RWPE1 (cell line): ENCODE measurements around the gene GNGT2.

Experiments used
- CTCF ChIA-PET: fragments of 350-600 bp; sonication (Branson Sonifier 250); formaldehyde crosslinking; extraction: SDS; loops from one replicate; lab custom pipeline; 2021; lab: Yijun Ruan, JAX
- POLR2A ChIA-PET: fragments of 400-600 bp; formaldehyde crosslinking; extraction: SDS; loops from one replicate; lab custom pipeline; 2020; ENCODE audit warnings: antibody characterized with exemption; ENCODE audit not compliant: low non-redundant PET; lab: Yijun Ruan, JAX
- DNase-seq: peaks from one replicate; pipeline ENCODE4 v3.0.0; 2012; ENCODE audit warnings: low spot score
- H3K27ac ChIP-seq: fragments of 450-650 bp; 2 replicates; pipeline ENCODE4 v1.5.1; 2017
- CTCF ChIP-seq: fragments of 450-650 bp; conservative IDR thresholded peaks from 2 replicates; pipeline ENCODE4 v1.5.1; 2017; ENCODE audit warnings: low read depth, mild to moderate bottlenecking

GNGT2 gene

GRCh38 chr17:49168706-49169105 lies 41.7 kb downstream of the GNGT2 start:
- no peak for TF ChIP-seq CTCF
- POLR2A ChIA-PET, result no interaction called here
- CTCF ChIA-PET, result interaction anchor here (0.5 to 1.2 kb wide), 4 partner anchors 11 to 208 kb away, joined by 3 to 4 read pairs (median 3); no protein-coding TSS in a partner anchor
- no peak overlapping the region for H3K27ac ChIP-seq
- DNase-seq, result no peak

- CTCF ChIA-PET, result interaction anchor here (0.6 kb wide), 1 partner anchor 190 kb away, joined by 3 read pairs; no protein-coding TSS in a partner anchor
- TF ChIP-seq CTCF, result no peak
- POLR2A ChIA-PET, result no interaction called here
- no peak overlapping the region for H3K27ac ChIP-seq
- no peak for DNase-seq
Measured at GRCh38 chr17:49165143-49165542, 45.2 kb downstream of the GNGT2 start.

GRCh38 chr17:49162866-49163265 lies 47.5 kb downstream of the GNGT2 start:
- H3K27ac ChIP-seq, result no peak overlapping the region
- DNase-seq, result no peak
- ChIA-PET CTCF (interaction anchor here (0.8 kb wide), 1 partner anchor 38 kb away, joined by 3 read pairs; no protein-coding TSS in a partner anchor), POLR2A (no interaction called here)
- no peak for TF ChIP-seq CTCF

GRCh38 chr17:49157784-49158183 lies 52.6 kb downstream of the GNGT2 start:
- no peak overlapping the region for H3K27ac ChIP-seq
- ChIA-PET POLR2A (no interaction called here), CTCF (interaction anchor here (0.5 kb wide), 1 partner anchor 11 kb away, joined by 3 read pairs; no protein-coding TSS in a partner anchor)
- DNase-seq, result peak; percentile 33
- TF ChIP-seq CTCF, result no peak

- TF ChIP-seq CTCF, result no peak
- no peak for DNase-seq
- POLR2A ChIA-PET, result no interaction called here
- CTCF ChIA-PET, result no interaction called here
- no peak overlapping the region for H3K27ac ChIP-seq
Measured at GRCh38 chr17:49156256-49156655, 54.1 kb downstream of the GNGT2 start.
